Kasumi-1 (cell line): ENCODE measurements around the gene CREBZF.
A peak's percentile ranks its signal among the peaks of the same experiment; 100 is the strongest.
"Not testable (repeated sequence)": the region's sequence is repeated elsewhere in the genome, so short reads cannot be mapped to it uniquely, and the experiment has no call there.

ENCODE experiments used
- DNase-seq, 2 experiments: peaks; one replicate each; lab custom pipeline; 2025; lab: John Stamatoyannopoulos, UW

Gene CREBZF

GRCh38 chr11:85670949-85671663 is 6.2 kb upstream of the CREBZF start:
- DNase-seq: not testable (repeated sequence)

- no peak for DNase-seq
These were observed 3.2 kb upstream of the CREBZF start for GRCh38 chr11:85668157-85668556.

GRCh38 chr11:85666687-85667086 is 1.8 kb upstream of the CREBZF start:
- no peak for DNase-seq

GRCh38 chr11:85665733-85666132 is 804 bp upstream of the CREBZF start:
- no peak for DNase-seq

- peak; percentile 79 to 81 for DNase-seq
These were observed 945 bp downstream of the CREBZF start for GRCh38 chr11:85663753-85664614.

GRCh38 chr11:85663080-85663752 is 1.7 kb downstream of the CREBZF start:
- DNase-seq: peak in 1 of 2 experiments; percentile 28

GRCh38 chr11:85661972-85662664 is 2.8 kb downstream of the CREBZF start:
- no peak for DNase-seq

- no peak for DNase-seq
These were observed 6.7 kb downstream of the CREBZF start for GRCh38 chr11:85658180-85658579.

GRCh38 chr11:85656777-85657176 is 8.2 kb downstream of the CREBZF start:
- DNase-seq: no peak

- not testable (repeated sequence) for DNase-seq
These were observed 10.6 kb downstream of the CREBZF start for GRCh38 chr11:85654343-85654742.

- peak; percentile 31 to 44 for DNase-seq
These were observed 12.0 kb downstream of the CREBZF start for GRCh38 chr11:85652786-85653447.

GRCh38 chr11:85651118-85651517 is 13.8 kb downstream of the CREBZF start:
- no peak for DNase-seq

GRCh38 chr11:85647604-85648299 is 17.2 kb downstream of the CREBZF start, which contains the start of gene TMEM126A:
Gene TMEM126A, plus strand, starts transcription at chr11:85647967. Its CDS starts 2,289 bp downstream, at chr11:85650256.
- DNase-seq: peak; percentile 82 to 85

GRCh38 chr11:85647078-85647477 is 17.9 kb downstream of the CREBZF start:
- DNase-seq: peak; percentile 32 to 55

GRCh38 chr11:85643191-85643614 is 21.7 kb downstream of the CREBZF start:
- no peak for DNase-seq

GRCh38 chr11:85634747-85635146 is 30.2 kb downstream of the CREBZF start:
- DNase-seq: no peak

- peak; percentile 51 to 66 for DNase-seq
These were observed 36.1 kb downstream of the CREBZF start for GRCh38 chr11:85628771-85629341.

- DNase-seq: peak; percentile 97 to 98
These were observed 36.7 kb downstream of the CREBZF start, which contains the start of gene TMEM126B for GRCh38 chr11:85627998-85628770. Gene TMEM126B, plus strand, starts transcription at chr11:85628593. Its CDS starts 15 bp downstream, at chr11:85628608.

GRCh38 chr11:85627332-85627997 is 37.5 kb downstream of the CREBZF start, which contains the start of gene DLG2:
Gene DLG2, minus strand, starts transcription at chr11:85627344.
- peak; percentile 26 to 27 for DNase-seq
